Measurements from ENCODE around the gene ADAMTS6.

GRCh38 chr5:65426656-65427055 is 55.1 kb downstream of the ADAMTS6 start:
- TF ChIP-seq NR1H2 (CRISPR knock-in tag; IDR thresholded peaks at IDR 0.05): no peak
- TF ChIP-seq CTCF (IDR thresholded peaks at IDR 0.05): no peak
- no peak for TF ChIP-seq CREB1 (CRISPR knock-in tag; IDR thresholded peaks at IDR 0.05)
- TF ChIP-seq RELA (CRISPR knock-in tag; IDR thresholded peaks at IDR 0.05; ENCODE audit: borderline replicate concordance): no peak
- no peak for TF ChIP-seq NFYB (CRISPR knock-in tag; conservative IDR thresholded peaks at IDR 0.05; ENCODE audit: low read depth)
- no peak for TF ChIP-seq JUN (CRISPR knock-in tag; IDR thresholded peaks at IDR 0.05)
- no peak for TF ChIP-seq SMAD4 (CRISPR knock-in tag; IDR thresholded peaks at IDR 0.05)
- TF ChIP-seq TEAD4 (CRISPR knock-in tag; IDR thresholded peaks at IDR 0.05): no peak
- TF ChIP-seq STAT6 (CRISPR knock-in tag; conservative IDR thresholded peaks at IDR 0.05; ENCODE audit: low read depth): no peak
- no peak for TF ChIP-seq ETV6 (CRISPR knock-in tag; IDR thresholded peaks at IDR 0.05)
- no peak for TF ChIP-seq HMGA2 (CRISPR knock-in tag; IDR thresholded peaks at IDR 0.05)
